HUES48 (cell line): ENCODE data around the gene LY6G5C.
A peak's percentile ranks its signal among the peaks of the same experiment; 100 is the strongest.

Source experiments
- H3K27ac ChIP-seq: one replicate; pipeline ENCODE4 v1.7.0; 2013; ENCODE audit warnings: low read depth, low read length, inconsistent platforms
- H3K27me3 ChIP-seq: 2 replicates; pipeline ENCODE4 v1.6.1; 2013; ENCODE audit warnings: mild to moderate bottlenecking, low read length; ENCODE audit not compliant: control insufficient read depth, insufficient read depth
- H3K36me3 ChIP-seq: 2 replicates; pipeline ENCODE4 v1.6.1; 2013; ENCODE audit warnings: low read length; ENCODE audit not compliant: control insufficient read depth, insufficient read depth
- H3K4me1 ChIP-seq: 2 replicates; pipeline ENCODE4 v1.6.1; 2013; ENCODE audit warnings: mild to moderate bottlenecking, low read length; ENCODE audit not compliant: control insufficient read depth, insufficient read depth
- H3K4me3 ChIP-seq: 2 replicates; pipeline ENCODE4 v1.5.1; 2013; ENCODE audit warnings: mild to moderate bottlenecking, low read depth, low read length
- H3K9ac ChIP-seq: 2 replicates; pipeline ENCODE4 v1.6.1; 2013; ENCODE audit warnings: mild to moderate bottlenecking, low read depth, low read length, moderate library complexity
- H3K9me3 ChIP-seq: 2 replicates; pipeline ENCODE4 v1.6.1; 2013; ENCODE audit warnings: low read length; ENCODE audit not compliant: control insufficient read depth, insufficient read depth

The LY6G5C gene

GRCh38 chr6:31666337-31666965 lies 14.4 kb downstream of the LY6G5C start:
- peak overlapping the region; percentile 84 for H3K27ac ChIP-seq
- H3K9me3 ChIP-seq = no peaks in the 10 kb centered on the region
- H3K36me3 ChIP-seq = peaks cover 68% of the 10 kb centered on the region
- H3K4me3 ChIP-seq = peak overlapping the region; percentile 98
- peaks cover 12% of the 10 kb centered on the region for H3K4me1 ChIP-seq
- peak overlapping the region; percentile 61; the same call in 1 of the 2 replicates for H3K9ac ChIP-seq
- no peaks in the 10 kb centered on the region for H3K27me3 ChIP-seq

DNA sequence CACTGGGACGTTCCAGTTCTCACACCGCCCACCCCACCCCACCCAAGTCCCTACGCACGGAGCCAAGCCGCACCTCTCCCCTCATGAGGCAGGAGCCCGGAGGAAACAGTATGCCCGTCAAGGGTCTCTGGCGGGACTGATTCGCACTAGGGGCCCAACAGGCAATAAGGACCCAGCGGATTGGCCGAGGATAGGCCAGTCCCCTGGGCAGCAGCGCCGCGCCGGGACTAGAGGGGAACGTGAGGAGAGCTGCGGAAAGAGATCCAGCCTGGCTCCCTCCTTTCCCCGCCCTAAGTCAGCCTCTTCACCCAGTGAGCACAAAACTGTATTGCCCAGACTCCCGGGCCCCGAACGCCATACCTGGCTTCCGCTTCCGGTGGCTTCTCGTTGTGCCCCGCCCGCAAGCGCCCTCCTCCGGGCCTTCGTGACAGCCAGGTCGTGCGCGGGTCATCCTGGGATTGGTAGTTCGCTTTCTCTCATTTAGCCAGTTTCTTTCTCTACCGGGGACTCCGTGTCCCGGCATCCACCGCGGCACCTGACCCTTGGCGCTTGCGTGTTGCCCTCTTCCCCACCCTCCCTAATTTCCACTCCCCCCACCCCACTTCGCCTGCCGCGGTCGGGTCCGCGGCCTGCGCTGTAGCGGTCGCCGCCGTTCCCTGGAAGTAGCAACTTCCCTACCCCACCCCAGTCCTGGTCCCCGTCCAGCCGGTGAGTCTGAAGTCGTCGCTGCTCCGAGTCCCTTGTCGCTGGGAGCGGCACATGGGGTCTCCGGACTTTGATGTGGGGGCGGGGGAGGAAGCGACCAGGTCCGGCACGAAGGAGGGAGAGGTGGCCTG lies 15.1 kb downstream of the LY6G5C start, which contains the start of gene CSNK2B:
Gene CSNK2B (plus strand): TSS at position 580 of the 836 bp plus-strand sequence. CDS start 752 bp downstream, outside the sequence.
- peaks cover 61% of the 10 kb centered on the region for H3K36me3 ChIP-seq
- H3K27me3 ChIP-seq = no peaks in the 10 kb centered on the region

GRCh38 chr6:31664790-31665500 lies 15.9 kb downstream of the LY6G5C start, which contains the start of gene GPANK1:
Gene GPANK1, minus strand, starts transcription at chr6:31664997. Its CDS starts 519 bp downstream, at chr6:31664478.
- Histone ChIP-seq H3K9me3 (no peaks in the 10 kb centered on the region), H3K27me3 (no peaks in the 10 kb centered on the region), H3K27ac (peak within 1 kb of the TSS; percentile 99), H3K4me1 (peaks cover 12% of the 10 kb centered on the region), H3K9ac (peak within 1 kb of the TSS; percentile 96), H3K36me3 (peaks cover 53% of the 10 kb centered on the region), H3K4me3 (peak within 1 kb of the TSS; percentile 98)

More for the DNA sequence above, 15.1 kb downstream of the LY6G5C start, which contains the start of gene CSNK2B:
- no peaks in the 10 kb centered on the region for H3K9me3 ChIP-seq
- peaks cover 12% of the 10 kb centered on the region for H3K4me1 ChIP-seq
- peak within 1 kb of the TSS; percentile 99 for H3K27ac ChIP-seq
- H3K4me3 ChIP-seq = peak within 1 kb of the TSS; percentile 98
- H3K9ac ChIP-seq = peak within 1 kb of the TSS; percentile 96

- no peaks in the 10 kb centered on the region for H3K27me3 ChIP-seq
- H3K36me3 ChIP-seq = peaks cover 45% of the 10 kb centered on the region
- H3K9me3 ChIP-seq = no peaks in the 10 kb centered on the region
- peak overlapping the region; percentile 98 for H3K4me3 ChIP-seq
- peak overlapping the region; percentile 99 for H3K27ac ChIP-seq
- peak overlapping the region; percentile 96 for H3K9ac ChIP-seq
- peaks cover 12% of the 10 kb centered on the region for H3K4me1 ChIP-seq
Measured at GRCh38 chr6:31663961-31664789, 16.7 kb downstream of the LY6G5C start.

DNA sequence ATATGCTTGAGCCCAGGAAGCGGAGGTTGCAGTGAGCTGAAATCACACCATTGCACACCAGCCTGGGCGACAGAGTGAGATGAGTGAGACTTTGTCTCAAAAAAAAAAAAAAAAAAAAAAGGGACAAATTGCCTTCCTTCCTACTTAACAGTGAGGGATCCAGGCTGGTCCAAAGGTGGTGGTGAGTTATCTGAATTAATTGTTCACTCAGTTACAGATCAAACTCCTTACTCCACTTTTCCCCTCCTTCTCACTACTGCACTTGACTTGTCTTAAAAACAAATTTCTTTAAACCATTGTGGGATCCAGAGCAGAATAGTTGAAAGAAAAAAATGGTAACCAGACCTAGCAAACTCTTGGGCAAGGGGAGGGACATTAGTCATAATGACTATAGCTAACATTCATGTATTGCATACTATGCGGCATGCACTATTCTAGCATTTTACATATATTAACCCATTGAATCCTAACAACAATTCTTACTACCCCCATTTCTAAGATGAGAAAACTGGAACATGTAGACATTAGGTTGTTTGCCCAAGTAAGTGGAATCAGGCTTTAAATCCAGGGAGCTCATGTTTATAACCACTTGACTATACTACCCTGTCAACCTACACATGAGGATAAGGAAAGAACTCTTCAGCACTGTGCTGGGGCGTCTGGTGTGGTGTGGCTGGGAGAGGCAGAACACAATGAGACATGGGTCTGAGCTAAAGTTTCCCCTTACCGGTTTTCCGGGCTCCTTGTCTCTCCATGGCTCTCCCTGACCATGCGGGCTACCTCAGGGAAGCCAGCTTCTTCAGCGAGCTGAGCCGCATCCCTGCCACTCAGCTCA lies 17.5 kb downstream of the LY6G5C start:
- no peaks in the 10 kb centered on the region for H3K9me3 ChIP-seq
- peak overlapping the region; percentile 98 for H3K4me3 ChIP-seq
- H3K36me3 ChIP-seq = peaks cover 37% of the 10 kb centered on the region
- peaks cover 12% of the 10 kb centered on the region for H3K4me1 ChIP-seq
- H3K27ac ChIP-seq = peak overlapping the region; percentile 99
- no peak overlapping the region for H3K9ac ChIP-seq
- no peaks in the 10 kb centered on the region for H3K27me3 ChIP-seq

GRCh38 chr6:31662124-31662723 lies 18.6 kb downstream of the LY6G5C start:
- Histone ChIP-seq H3K27me3 (no peaks in the 10 kb centered on the region), H3K36me3 (peaks cover 30% of the 10 kb centered on the region), H3K9me3 (no peaks in the 10 kb centered on the region), H3K9ac (no peak overlapping the region), H3K27ac (no peak overlapping the region), H3K4me3 (no peak overlapping the region), H3K4me1 (peaks cover 12% of the 10 kb centered on the region)

GRCh38 chr6:31661262-31662123 lies 19.4 kb downstream of the LY6G5C start:
- Histone ChIP-seq H3K9ac (no peak overlapping the region; the same call in 1 of the 2 replicates), H3K4me3 (peak overlapping the region; percentile 88), H3K36me3 (peaks cover 32% of the 10 kb centered on the region), H3K9me3 (no peaks in the 10 kb centered on the region), H3K27ac (peak overlapping the region; percentile 90), H3K4me1 (peaks cover 7% of the 10 kb centered on the region; the same call in 1 of the 2 replicates), H3K27me3 (no peaks in the 10 kb centered on the region)

DNA sequence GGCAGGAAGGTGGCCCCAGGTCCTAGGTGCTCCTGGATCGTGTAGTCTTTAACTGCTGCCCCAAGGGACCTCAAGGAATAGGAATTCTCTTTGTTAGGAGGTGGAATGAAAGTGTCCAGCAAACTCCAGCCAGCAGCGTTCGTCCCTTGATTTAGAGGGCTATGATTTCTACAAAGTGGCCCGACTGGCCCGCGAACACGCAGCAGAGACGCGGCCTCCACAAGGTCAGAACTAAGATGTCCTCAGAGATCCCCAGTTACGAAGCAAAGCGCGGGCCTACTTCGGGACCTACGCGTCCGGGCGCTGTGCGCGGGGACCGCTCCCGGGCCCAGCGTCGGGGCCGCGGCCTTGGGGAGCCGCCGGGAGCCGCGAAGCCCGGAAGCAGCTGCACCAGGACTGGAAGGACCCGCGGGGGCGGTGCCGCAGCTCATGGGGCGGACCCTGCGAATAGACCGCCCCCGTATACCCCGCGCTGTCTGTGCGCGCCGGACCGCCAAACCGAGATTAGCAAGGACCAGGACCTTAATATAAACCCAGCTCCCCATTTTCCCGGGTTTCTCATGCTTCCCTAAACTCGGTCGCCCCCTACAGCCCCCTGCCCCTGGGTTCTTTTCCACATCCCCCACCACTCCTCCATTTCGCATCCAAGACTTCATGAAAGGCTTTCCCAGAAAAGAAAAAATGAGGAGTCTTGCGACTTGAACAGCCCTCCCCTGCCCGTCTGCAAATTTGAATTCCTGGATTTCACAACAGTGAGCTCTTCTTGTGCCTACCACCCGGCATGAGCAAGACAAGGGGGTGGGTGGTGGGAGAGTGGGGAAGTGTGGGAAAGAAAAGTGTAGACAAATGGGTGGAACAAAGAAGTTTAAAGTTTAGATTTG lies 20.2 kb downstream of the LY6G5C start, which contains the start of gene C6orf47:
Gene C6orf47 (minus strand): TSS at position 398 of the 881 bp plus-strand sequence. CDS start 831 bp downstream, outside the sequence.
- peak within 1 kb of the TSS; percentile 90 for H3K27ac ChIP-seq
- peaks cover 32% of the 10 kb centered on the region for H3K36me3 ChIP-seq
- H3K4me3 ChIP-seq = peak within 1 kb of the TSS; percentile 88
- no peaks in the 10 kb centered on the region for H3K9me3 ChIP-seq
- H3K4me1 ChIP-seq = peaks cover 7% of the 10 kb centered on the region; the same call in 1 of the 2 replicates
- H3K9ac ChIP-seq = peak within 1 kb of the TSS; percentile 87
- no peaks in the 10 kb centered on the region for H3K27me3 ChIP-seq
